Heart left ventricle (tissue), 13 donors: ENCODE data around the gene KCNQ1.

ENCODE experiments used
- CTCF ChIP-seq, 12 donors: fragments of 200-600 bp; sonication (generic) in 4 of 12; IDR thresholded peaks; one replicate each; pipeline versions ENCODE4 v1.5.0 to v1.8.0; 2018 to 2022; ENCODE audit warnings: antibody characterized with exemption in 12 of 12, mild to moderate bottlenecking in 5 of 12
- POLR2A ChIP-seq, 2 donors: fragments of 450-650 bp; IDR thresholded peaks; one replicate each; pipeline ENCODE4 v1.6.1; 2017; ENCODE audit warnings: antibody characterized with exemption in 2 of 2, mild to moderate bottlenecking in 2 of 2, moderate library complexity in 2 of 2
- donor health status: ischemic (EF 13 %, LVEDD 7.1; RV severe dilation, severe dysfunction).
- donor health status: DM: no; HTN: yes; CAD: no.
- donor health status: DM: no; HTN: no; CAD: no.
- donor health status: ischemic (EF 25% LVEDD 6.9; RV normal size, moderate dysfunction).
- donor health status: ischemic (EF 25% LVEDD 5.7; RV mildly dilated, moderate dysfunction).
- donor health status: ischemic (EF 35%, LVEDD 5.7; RV mildly dilated, moderate dysfunction).
- donor health status: nonischemic (EF 11% LVEDD 7.7; RV severe dilation, severe dysfunction).
- donor health status: DM: yes; HTN: yes; CAD: no.
- donor health status: PGD.
- donor health status: ischemic (EF 29% LVEDD 5.4; RV normal size, mild dysfunction).
- donor health status: nonischemic (EF 23%, LVEDD 6.1; RV moderate dilation, normal function).

DNA sequence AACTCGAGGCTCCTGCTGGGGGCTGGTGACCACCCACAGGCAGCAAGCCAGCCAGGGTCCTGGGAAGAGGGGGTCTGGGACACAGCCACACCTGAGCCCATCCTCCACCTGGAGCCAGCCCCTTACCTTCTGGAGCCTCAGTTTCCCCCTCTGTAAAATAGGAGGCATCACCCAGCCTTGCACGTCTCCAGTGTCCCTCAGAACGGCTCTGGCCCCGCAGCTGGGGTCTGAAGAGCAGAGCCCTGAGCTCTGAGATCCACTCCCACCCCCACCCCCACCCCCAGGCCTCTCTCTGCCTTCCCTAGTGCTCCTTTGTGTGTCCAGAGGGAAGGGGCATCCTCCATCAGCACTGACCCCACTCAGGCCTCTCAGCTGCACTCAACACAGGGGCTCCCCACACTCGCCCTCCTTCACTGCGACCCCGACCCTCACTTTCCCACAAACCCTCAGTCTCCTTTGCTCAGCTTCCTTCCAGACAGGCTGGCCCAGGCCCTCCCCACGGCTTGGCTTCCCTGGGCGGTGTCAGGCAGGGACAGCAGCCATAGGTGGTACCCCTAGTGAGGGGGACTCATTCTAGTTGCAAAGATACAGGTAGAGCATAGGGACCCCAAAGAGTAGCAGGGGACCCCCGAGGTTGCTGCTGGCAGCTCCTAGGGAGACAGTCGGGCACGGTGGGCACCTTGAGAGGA is 288.3 kb downstream of the KCNQ1 start:
- TF ChIP-seq CTCF (IDR thresholded peaks at IDR 0.05): no peak
- no peak for TF ChIP-seq POLR2A (IDR thresholded peaks at IDR 0.05)
